ENCODE results near the gene DNAH14. TPM values are rescaled to one million over a fixed set of nuclear protein-coding genes. Genes with fewer than 3 reads are reported as not detected.

The DNAH14 gene
- total RNA-seq, 2 experiments from 2014 or later: 0.27 to 0.34 TPM

- H3K27me3 Mint-ChIP-seq: peaks cover 33% of the 10 kb centered on the region
- ChIA-PET CTCF (no interaction called here), POLR2A (no interaction called here)
- no peak overlapping the region for H3K27ac Mint-ChIP-seq
- H3K4me1 ChIP-seq (ENCODE audit: insufficient read depth, low read length): no peaks in the 10 kb centered on the region
- peaks cover 0 to 4% of the 10 kb centered on the region in 2 experiments for H3K27me3 ChIP-seq (ENCODE audit: control insufficient read depth in 1 of 2, insufficient read depth in 2 of 2, low read length in 2 of 2)
- no peak overlapping the region for H3K27ac ChIP-seq (ENCODE audit: low read depth in 1 of 2, low read length in 2 of 2)
- intact Hi-C loops (cut with DNase I, micrococcal nuclease): no loop called here
- no peaks in the 10 kb centered on the region for H3K36me3 Mint-ChIP-seq (ENCODE audit: low read depth)
- H3K4me1 Mint-ChIP-seq (ENCODE audit: low read depth): no peaks in the 10 kb centered on the region
- no peak for TF ChIP-seq CTCF (IDR thresholded peaks at IDR 0.05)
- ATAC-seq (ENCODE audit: poor library complexity) (no peak), DNase-seq (no peak)
- no peak overlapping the region for H3K4me3 ChIP-seq (ENCODE audit: low read length)
- H3K4me3 Mint-ChIP-seq: no peak overlapping the region
- H3K9me3 Mint-ChIP-seq: no peaks in the 10 kb centered on the region
- no peaks in the 10 kb centered on the region for H3K9me3 ChIP-seq (ENCODE audit: control insufficient read depth in 1 of 2, insufficient read depth in 1 of 2, low read length in 2 of 2)
- no peaks in the 10 kb centered on the region for H3K36me3 ChIP-seq (ENCODE audit: insufficient read depth, low read length)
Observed at GRCh38 chr1:225362805-225363204, 433.3 kb downstream of the DNAH14 start.

GRCh38 chr1:225364439-225364838 is 435.0 kb downstream of the DNAH14 start:
- no peaks in the 10 kb centered on the region for H3K36me3 ChIP-seq (ENCODE audit: insufficient read depth, low read length)
- Mint-ChIP-seq H3K36me3 (ENCODE audit: low read depth) (no peaks in the 10 kb centered on the region), H3K4me1 (ENCODE audit: low read depth) (no peaks in the 10 kb centered on the region), H3K4me3 (no peak overlapping the region), H3K27ac (no peak overlapping the region), H3K27me3 (peaks cover 21% of the 10 kb centered on the region), H3K9me3 (no peaks in the 10 kb centered on the region)
- POLR2A ChIA-PET: no interaction called here
- H3K9me3 ChIP-seq (ENCODE audit: control insufficient read depth in 1 of 2, insufficient read depth in 1 of 2, low read length in 2 of 2): no peaks in the 10 kb centered on the region
- no peak overlapping the region for H3K4me3 ChIP-seq (ENCODE audit: low read length)
- ATAC-seq (ENCODE audit: poor library complexity) (no peak), DNase-seq (no peak)
- intact Hi-C loops (cut with DNase I, micrococcal nuclease): no loop called here
- no peaks in the 10 kb centered on the region for H3K4me1 ChIP-seq (ENCODE audit: insufficient read depth, low read length)
- no peak overlapping the region for H3K27ac ChIP-seq (ENCODE audit: low read depth in 1 of 2, low read length in 2 of 2)
- CTCF ChIA-PET: no interaction called here
- no peak for TF ChIP-seq CTCF (IDR thresholded peaks at IDR 0.05)
- no peaks in the 10 kb centered on the region for H3K27me3 ChIP-seq (ENCODE audit: control insufficient read depth in 1 of 2, insufficient read depth in 2 of 2, low read length in 2 of 2)

GRCh38 chr1:225366018-225366417 is 436.5 kb downstream of the DNAH14 start:
- CTCF ChIA-PET: no interaction called here

More at GRCh38 chr1:225366018-225366417, 436.5 kb downstream of the DNAH14 start:
- no peak for ATAC-seq (ENCODE audit: poor library complexity)
- Histone ChIP-seq H3K9me3 (ENCODE audit: control insufficient read depth in 1 of 2, insufficient read depth in 1 of 2, low read length in 2 of 2) (no peaks in the 10 kb centered on the region), H3K4me3 (ENCODE audit: low read length) (no peak overlapping the region), H3K27me3 (ENCODE audit: control insufficient read depth in 1 of 2, insufficient read depth in 2 of 2, low read length in 2 of 2) (no peaks in the 10 kb centered on the region), H3K4me1 (ENCODE audit: insufficient read depth, low read length) (no peaks in the 10 kb centered on the region), H3K36me3 (ENCODE audit: insufficient read depth, low read length) (no peaks in the 10 kb centered on the region), H3K27ac (ENCODE audit: low read depth in 1 of 2, low read length in 2 of 2) (no peak overlapping the region)
- intact Hi-C loops (cut with DNase I, micrococcal nuclease): no loop called here
- TF ChIP-seq CTCF (IDR thresholded peaks at IDR 0.05): no peak
- Mint-ChIP-seq H3K36me3 (ENCODE audit: low read depth) (no peaks in the 10 kb centered on the region), H3K27ac (no peak overlapping the region), H3K4me3 (no peak overlapping the region), H3K9me3 (no peaks in the 10 kb centered on the region), H3K4me1 (ENCODE audit: low read depth) (no peaks in the 10 kb centered on the region), H3K27me3 (peaks cover 17% of the 10 kb centered on the region)
- POLR2A ChIA-PET: no interaction called here
- no peak for DNase-seq

Data from CD4-positive, alpha-beta T cell (primary cell).